B cell (primary cell): ENCODE data around the gene OR13J1.

Experiments used
- CTCF ChIP-seq: fragments of 200-600 bp; IDR thresholded peaks from one replicate; pipeline ENCODE4 v1.8.0; 2022; ENCODE audit warnings: antibody characterized with exemption, mild to moderate bottlenecking
- EZH2 ChIP-seq: IDR thresholded peaks from 2 replicates; pipeline ENCODE4 v1.6.1; 2012; ENCODE audit warnings: borderline replicate concordance, low read depth, mild to moderate bottlenecking, moderate library complexity, low read length; ENCODE audit not compliant: insufficient read depth, poor library complexity, severe bottlenecking

GRCh38 chr9:35831040-35831439, 39.2 kb downstream of the OR13J1 start:
- TF ChIP-seq CTCF (no peak), EZH2 (no peak)
